ENCODE data around the gene CDKN2B-AS1.

CDKN2B-AS1 gene

GRCh38 chr9:22169243-22169642, 174.7 kb downstream of the CDKN2B-AS1 start:
- TF ChIP-seq CTCF (IDR thresholded peaks at IDR 0.05; ENCODE audit: control extremely low read depth, extremely low read depth, low read depth, missing control alignments), result no peak
- ChIA-PET POLR2A (no interaction called here), CTCF (no interaction called here)
- no peak for DNase-seq (ENCODE audit: extremely low spot score)

GRCh38 chr9:22169727-22170503, 175.3 kb downstream of the CDKN2B-AS1 start:
- no peak for DNase-seq (ENCODE audit: extremely low spot score)
- ChIA-PET CTCF (no interaction called here), POLR2A (no interaction called here)
- no peak for TF ChIP-seq CTCF (IDR thresholded peaks at IDR 0.05; ENCODE audit: control extremely low read depth, extremely low read depth, low read depth, missing control alignments)

Data from GM10248 (cell line).